ENCODE results near the gene CD9.

GRCh38 chr12:6282453-6282840 lies 82.2 kb downstream of the CD9 start:
- TF ChIP-seq TARDBP (IDR thresholded peaks at IDR 0.05), result no peak
- no peak for TF ChIP-seq FOXA1 (IDR thresholded peaks at IDR 0.05)
- no peak for TF ChIP-seq BHLHE40 (IDR thresholded peaks at IDR 0.05; ENCODE audit: borderline replicate concordance)
- TF ChIP-seq FOXK2 (IDR thresholded peaks at IDR 0.05), result no peak

Measured in HEK293T (cell line).